HL-60/S4 treated with retinoic acid at 250 ng/mL for 4 days and 3 days (cell line): ENCODE data around the gene CPNE7.
"Not testable (repeated sequence)": the region's sequence is repeated elsewhere in the genome, so short reads cannot be mapped to it uniquely, and the experiment has no call there.

ENCODE experiments used
- in situ Hi-C: fragments of 300-500 bp; cut with MboI; formaldehyde crosslinking; loops from 2 replicates; pipeline ENCODE4 v1.7.0; 2022; ENCODE audit warnings: low sequenced_read_pairs

The CPNE7 gene

GRCh38 chr16:89620406-89620841, 44.9 kb downstream of the CPNE7 start:
- in situ Hi-C loops: no loop called here

GRCh38 chr16:89621136-89621697, 45.7 kb downstream of the CPNE7 start:
- in situ Hi-C loops: no loop called here

- in situ Hi-C loops: no loop called here
Measured at GRCh38 chr16:89621698-89622409, 46.3 kb downstream of the CPNE7 start.

- in situ Hi-C loops: no loop called here
Measured at GRCh38 chr16:89623511-89624261, 48.1 kb downstream of the CPNE7 start.

GRCh38 chr16:89624777-89625761, 49.5 kb downstream of the CPNE7 start:
- in situ Hi-C loops: no loop called here

- in situ Hi-C loops: no loop called here
Measured at GRCh38 chr16:89629827-89630610, 54.5 kb downstream of the CPNE7 start.

GRCh38 chr16:89633064-89633631, 57.6 kb downstream of the CPNE7 start:
- in situ Hi-C loops: no loop called here

GRCh38 chr16:89634463-89635385, 59.2 kb downstream of the CPNE7 start:
- in situ Hi-C loops: not testable (repeated sequence)

- in situ Hi-C loops: no loop called here
Measured at GRCh38 chr16:89636663-89637062, 61.1 kb downstream of the CPNE7 start.

- in situ Hi-C loops: no loop called here
Measured at GRCh38 chr16:89637379-89637778, 61.8 kb downstream of the CPNE7 start.

- in situ Hi-C loops: no loop called here
Measured at GRCh38 chr16:89638455-89638854, 62.9 kb downstream of the CPNE7 start.

GRCh38 chr16:89639385-89639784, 63.8 kb downstream of the CPNE7 start:
- in situ Hi-C loops: no loop called here

- in situ Hi-C loops: no loop called here
Measured at GRCh38 chr16:89641458-89642119, 66.0 kb downstream of the CPNE7 start.

- in situ Hi-C loops: no loop called here
Measured at GRCh38 chr16:89642574-89642973, 67.0 kb downstream of the CPNE7 start.

GRCh38 chr16:89643769-89644300, 68.3 kb downstream of the CPNE7 start:
- in situ Hi-C loops: no loop called here

- in situ Hi-C loops: no loop called here
Measured at GRCh38 chr16:89645122-89645521, 69.6 kb downstream of the CPNE7 start.

- in situ Hi-C loops: no loop called here
Measured at GRCh38 chr16:89646270-89646669, 70.7 kb downstream of the CPNE7 start.
